ENCODE measurements around the gene AGPAT1. TPM values are rescaled to one million over a fixed set of nuclear protein-coding genes. Genes with fewer than 3 reads are reported as not detected.

AGPAT1 gene
- total RNA-seq, 5 donors from 2014 or later (not counting 1 experiment from before 2014, with no cell fraction given): 23.5 to 34.6 (median 31.0) TPM

- DNase-seq (no peak), ATAC-seq (replicated peaks in 1 of 4) (no peak)
- H3K27ac Mint-ChIP-seq: no peak overlapping the region
- WGBS (ENCODE audit: insufficient coverage): 87% methylated on average over 4 of the region's 7 CpGs
- Histone ChIP-seq H3K4me3 (ENCODE audit: control insufficient read depth in 1 of 2, extremely low read depth in 1 of 2, low read length in 1 of 2) (no peak overlapping the region), H3K9me3 (no peaks in the 10 kb centered on the region), H3K4me1 (ENCODE audit: control insufficient read depth in 1 of 2, extremely low read depth in 1 of 2, insufficient read depth in 2 of 2, low read length in 2 of 2) (peaks cover 0 to 14% of the 10 kb centered on the region in 2 experiments), H3K27me3 (replicated peaks in 1 of 2; ENCODE audit: control insufficient read depth in 2 of 2, extremely low read depth in 1 of 2, insufficient read depth in 2 of 2, low read length in 1 of 2) (peaks cover 0 to 27% of the 10 kb centered on the region in 2 experiments), H3K36me3 (ENCODE audit: control insufficient read depth in 2 of 2, extremely low read depth in 1 of 2, insufficient read depth in 1 of 2, low read length in 1 of 2) (no peaks in the 10 kb centered on the region), H3K27ac (ENCODE audit: low read length) (no peak overlapping the region)
- H3K4me3 Mint-ChIP-seq: no peak overlapping the region
- no peaks in the 10 kb centered on the region for H3K36me3 Mint-ChIP-seq
- peaks cover 11% of the 10 kb centered on the region in 3 donors for H3K4me1 Mint-ChIP-seq
- ChIA-PET CTCF (no interaction called here), POLR2A (no interaction called here)
- no peaks in the 10 kb centered on the region for H3K9me3 Mint-ChIP-seq
- peaks cover 3 to 5% of the 10 kb centered on the region in 2 donors for H3K27me3 Mint-ChIP-seq
Measured at GRCh38 chr6:32218167-32218566, 42.3 kb upstream of the AGPAT1 start.

GRCh38 chr6:32216998-32217397 lies 41.1 kb upstream of the AGPAT1 start:
- H3K4me1 ChIP-seq (ENCODE audit: control insufficient read depth in 1 of 2, extremely low read depth in 1 of 2, insufficient read depth in 2 of 2, low read length in 2 of 2): peaks cover 0 to 4% of the 10 kb centered on the region in 2 experiments
- H3K36me3 ChIP-seq (ENCODE audit: control insufficient read depth in 2 of 2, extremely low read depth in 1 of 2, insufficient read depth in 1 of 2, low read length in 1 of 2): no peaks in the 10 kb centered on the region
- 84% methylated on average over 6 of the region's 11 CpGs for WGBS (ENCODE audit: insufficient coverage)
- H3K27me3 ChIP-seq (replicated peaks in 1 of 2; ENCODE audit: control insufficient read depth in 2 of 2, extremely low read depth in 1 of 2, insufficient read depth in 2 of 2, low read length in 1 of 2): peaks cover 0 to 27% of the 10 kb centered on the region in 2 experiments
- ChIA-PET POLR2A (no interaction called here), CTCF (no interaction called here)
- DNase-seq (no peak), ATAC-seq (replicated peaks in 1 of 4) (no peak)
- no peak overlapping the region for H3K4me3 ChIP-seq (ENCODE audit: control insufficient read depth in 1 of 2, extremely low read depth in 1 of 2, low read length in 1 of 2)
- H3K9me3 ChIP-seq: no peaks in the 10 kb centered on the region
- no peaks in the 10 kb centered on the region for H3K9me3 Mint-ChIP-seq
- H3K27ac Mint-ChIP-seq: no peak overlapping the region
- peaks cover 3 to 5% of the 10 kb centered on the region in 2 donors for H3K27me3 Mint-ChIP-seq
- no peak overlapping the region for H3K4me3 Mint-ChIP-seq
- H3K27ac ChIP-seq (ENCODE audit: low read length): no peak overlapping the region
- H3K36me3 Mint-ChIP-seq: no peaks in the 10 kb centered on the region
- H3K4me1 Mint-ChIP-seq: peaks cover 0 to under 1% (median 0%) of the 10 kb centered on the region in 3 donors

GRCh38 chr6:32216285-32216684 lies 40.4 kb upstream of the AGPAT1 start:
- no peak for DNase-seq
- no peaks in the 10 kb centered on the region for H3K4me1 ChIP-seq (ENCODE audit: control insufficient read depth in 1 of 2, extremely low read depth in 1 of 2, insufficient read depth in 2 of 2, low read length in 2 of 2)
- Mint-ChIP-seq H3K9me3 (no peaks in the 10 kb centered on the region), H3K27me3 (peaks cover 3 to 5% of the 10 kb centered on the region in 2 donors), H3K27ac (no peak overlapping the region), H3K36me3 (no peaks in the 10 kb centered on the region), H3K4me3 (no peak overlapping the region), H3K4me1 (no peaks in the 10 kb centered on the region)
- no peaks in the 10 kb centered on the region for H3K9me3 ChIP-seq
- WGBS (ENCODE audit: insufficient coverage): 87% methylated on average over 7 of the region's 10 CpGs
- ChIA-PET CTCF (no interaction called here), POLR2A (no interaction called here)
- H3K27me3 ChIP-seq (replicated peaks in 1 of 2; ENCODE audit: control insufficient read depth in 2 of 2, extremely low read depth in 1 of 2, insufficient read depth in 2 of 2, low read length in 1 of 2): peaks cover 0 to 20% of the 10 kb centered on the region in 2 experiments
- ATAC-seq (replicated peaks in 1 of 4): no peak
- H3K4me3 ChIP-seq (ENCODE audit: control insufficient read depth in 1 of 2, extremely low read depth in 1 of 2, low read length in 1 of 2): no peak overlapping the region
- H3K27ac ChIP-seq (ENCODE audit: low read length): no peak overlapping the region
- no peaks in the 10 kb centered on the region for H3K36me3 ChIP-seq (ENCODE audit: control insufficient read depth in 2 of 2, extremely low read depth in 1 of 2, insufficient read depth in 1 of 2, low read length in 1 of 2)

GRCh38 chr6:32215617-32216016 lies 39.7 kb upstream of the AGPAT1 start:
- CTCF ChIA-PET: no interaction called here
- H3K4me1 ChIP-seq (ENCODE audit: control insufficient read depth in 1 of 2, extremely low read depth in 1 of 2, insufficient read depth in 2 of 2, low read length in 2 of 2): no peaks in the 10 kb centered on the region
- Mint-ChIP-seq H3K27me3 (peaks cover 3 to 5% of the 10 kb centered on the region in 2 donors), H3K36me3 (no peaks in the 10 kb centered on the region), H3K4me3 (no peak overlapping the region), H3K4me1 (no peaks in the 10 kb centered on the region), H3K9me3 (no peaks in the 10 kb centered on the region), H3K27ac (no peak overlapping the region)
- H3K9me3 ChIP-seq: no peaks in the 10 kb centered on the region
- peaks cover 0 to 14% of the 10 kb centered on the region in 2 experiments for H3K27me3 ChIP-seq (replicated peaks in 1 of 2; ENCODE audit: control insufficient read depth in 2 of 2, extremely low read depth in 1 of 2, insufficient read depth in 2 of 2, low read length in 1 of 2)
- POLR2A ChIA-PET: no interaction called here
- no peak for ATAC-seq (replicated peaks in 1 of 4)
- DNase-seq: no peak
- no peak overlapping the region for H3K4me3 ChIP-seq (ENCODE audit: control insufficient read depth in 1 of 2, extremely low read depth in 1 of 2, low read length in 1 of 2)
- H3K36me3 ChIP-seq (ENCODE audit: control insufficient read depth in 2 of 2, extremely low read depth in 1 of 2, insufficient read depth in 1 of 2, low read length in 1 of 2): no peaks in the 10 kb centered on the region
- no CpG with 5 or more reads among the region's 4 CpGs for WGBS (ENCODE audit: insufficient coverage)
- no peak overlapping the region for H3K27ac ChIP-seq (ENCODE audit: low read length)

GRCh38 chr6:32214126-32214525 lies 38.2 kb upstream of the AGPAT1 start:
- no peak overlapping the region for H3K4me3 Mint-ChIP-seq
- Histone ChIP-seq H3K27ac (ENCODE audit: low read length) (no peak overlapping the region), H3K36me3 (ENCODE audit: control insufficient read depth in 2 of 2, extremely low read depth in 1 of 2, insufficient read depth in 1 of 2, low read length in 1 of 2) (no peaks in the 10 kb centered on the region), H3K9me3 (no peaks in the 10 kb centered on the region), H3K4me1 (ENCODE audit: control insufficient read depth in 1 of 2, extremely low read depth in 1 of 2, insufficient read depth in 2 of 2, low read length in 2 of 2) (no peaks in the 10 kb centered on the region), H3K27me3 (replicated peaks in 1 of 2; ENCODE audit: control insufficient read depth in 2 of 2, extremely low read depth in 1 of 2, insufficient read depth in 2 of 2, low read length in 1 of 2) (peaks cover 0 to 6% of the 10 kb centered on the region in 2 experiments), H3K4me3 (ENCODE audit: control insufficient read depth in 1 of 2, extremely low read depth in 1 of 2, low read length in 1 of 2) (no peak overlapping the region)
- H3K9me3 Mint-ChIP-seq: no peaks in the 10 kb centered on the region
- H3K27ac Mint-ChIP-seq: no peak overlapping the region
- no peaks in the 10 kb centered on the region for H3K36me3 Mint-ChIP-seq
- ChIA-PET CTCF (interaction anchor here in 1 of 2 donors (0.7 kb wide), 1 partner anchor 566 kb away, joined by 3 read pairs; no protein-coding TSS in a partner anchor), POLR2A (no interaction called here)
- H3K27me3 Mint-ChIP-seq: peaks cover 0 to 5% of the 10 kb centered on the region in 2 donors
- DNase-seq: no peak
- H3K4me1 Mint-ChIP-seq: no peaks in the 10 kb centered on the region
- no CpG with 5 or more reads among the region's 3 CpGs for WGBS (ENCODE audit: insufficient coverage)
- no peak for ATAC-seq (replicated peaks in 1 of 4)

GRCh38 chr6:32213649-32214048 lies 37.8 kb upstream of the AGPAT1 start:
- Mint-ChIP-seq H3K4me1 (no peaks in the 10 kb centered on the region), H3K9me3 (no peaks in the 10 kb centered on the region), H3K27me3 (peaks cover 0 to 5% of the 10 kb centered on the region in 2 donors), H3K36me3 (no peaks in the 10 kb centered on the region), H3K27ac (no peak overlapping the region), H3K4me3 (no peak overlapping the region)
- H3K4me3 ChIP-seq (ENCODE audit: control insufficient read depth in 1 of 2, extremely low read depth in 1 of 2, low read length in 1 of 2): no peak overlapping the region
- ChIA-PET CTCF (no interaction called here), POLR2A (no interaction called here)
- H3K27me3 ChIP-seq (replicated peaks in 1 of 2; ENCODE audit: control insufficient read depth in 2 of 2, extremely low read depth in 1 of 2, insufficient read depth in 2 of 2, low read length in 1 of 2): peaks cover 0 to 6% of the 10 kb centered on the region in 2 experiments
- ATAC-seq (replicated peaks in 1 of 4) (no peak), DNase-seq (no peak)
- H3K4me1 ChIP-seq (ENCODE audit: control insufficient read depth in 1 of 2, extremely low read depth in 1 of 2, insufficient read depth in 2 of 2, low read length in 2 of 2): no peaks in the 10 kb centered on the region
- no peak overlapping the region for H3K27ac ChIP-seq (ENCODE audit: low read length)
- 100% methylated on average over 2 of the region's 6 CpGs for WGBS (ENCODE audit: insufficient coverage)
- H3K36me3 ChIP-seq (ENCODE audit: control insufficient read depth in 2 of 2, extremely low read depth in 1 of 2, insufficient read depth in 1 of 2, low read length in 1 of 2): no peaks in the 10 kb centered on the region
- H3K9me3 ChIP-seq: no peaks in the 10 kb centered on the region
